HCT116 (cell line): Measurements from ENCODE around the gene COPB1. TPM values are rescaled to one million over a fixed set of nuclear protein-coding genes. Genes with fewer than 3 reads are reported as not detected.

Experiments
- ATAC-seq: fragments of 200-7000 bp; cut with Tn5 transposase; 2 replicates; pipeline ENCODE4 v1.9.1; 2020; ENCODE audit warnings: mild to moderate bottlenecking, moderate library complexity
- BruUV-seq: library from RNA; stranded (reverse); fragments of 400-500 nt; replicated peaks from 2 replicates; lab custom pipeline; 2021; lab: Mats Ljungman, UMichigan
- CTCF ChIA-PET: fragments of 300-600 bp; sonication (Branson Sonifier 250); formaldehyde crosslinking; loops from one replicate; lab custom pipeline; 2021; ENCODE audit warnings: antibody characterized with exemption; lab: Charles Lee
- POLR2A ChIA-PET: fragments of 300-600, 350-600 bp; sonication (Branson Sonifier 250); formaldehyde crosslinking; loops from one replicate; lab custom pipeline; 2021; ENCODE audit warnings: antibody characterized with exemption; lab: Charles Lee
- RAD21 ChIA-PET, 2 experiments: fragments of 300-600 bp; sonication (Branson Sonifier 250); formaldehyde crosslinking; loops; one replicate each; lab custom pipeline; 2023; ENCODE audit warnings: low total read pairs in 2 of 2; ENCODE audit not compliant: uncharacterized antibody in 2 of 2, unreplicated experiment in 2 of 2, low non-redundant PET in 1 of 2; lab: Charles Lee
- DNase-seq: peaks from one replicate; pipeline ENCODE4 v3.0.0-alpha.2; 2010; ENCODE audit warnings: low read depth, low spot score
- H2AFZ ChIP-seq: fragments of 200-600 bp; shearing (Covaris generic), sonication (generic); 2 replicates; pipeline ENCODE4 v1.6.1; 2017; ENCODE audit warnings: low read depth, mixed run types, mixed read lengths, antibody characterized with exemption, low read length; ENCODE audit not compliant: poor library complexity, severe bottlenecking
- H3K27ac ChIP-seq: 2 replicates; pipeline ENCODE4 v1.5.1; 2012; ENCODE audit warnings: low read depth, low read length
- H3K27me3 ChIP-seq: fragments of 200-600 bp; sonication (generic); 2 replicates; pipeline ENCODE4 v1.6.1; 2016; ENCODE audit warnings: mixed run types, low read length, mixed read lengths; ENCODE audit not compliant: insufficient read depth
- H3K36me3 ChIP-seq, 2 experiments: fragments of 200-500 bp in 1 of 2; fragments of 200-600 bp in 1 of 2; sonication (Bioruptor generic) in 1 of 2; sonication (generic) in 1 of 2; 2 replicates each; pipeline versions ENCODE4 v1.5.1 to v1.6.1; 2014 to 2016; ENCODE audit warnings: low read length in 2 of 2, inconsistent platforms in 1 of 2, mixed read lengths in 1 of 2, mixed run types in 1 of 2; ENCODE audit not compliant: insufficient read depth in 2 of 2, control insufficient read depth in 1 of 2
- H3K4me1 ChIP-seq, 2 experiments: fragments of 200-600 bp in 1 of 2; sonication (generic) in 1 of 2; 2 replicates each; pipeline versions ENCODE4 v1.5.1 to v1.6.1; 2012 to 2017; ENCODE audit warnings: low read length in 2 of 2, inconsistent platforms in 1 of 2, mild to moderate bottlenecking in 1 of 2, mixed read lengths in 1 of 2, mixed run types in 1 of 2, moderate library complexity in 1 of 2; ENCODE audit not compliant: insufficient read depth in 2 of 2, control insufficient read depth in 1 of 2
- H3K4me2 ChIP-seq: fragments of 200-600 bp; sonication (generic); 2 replicates; pipeline ENCODE4 v1.6.1; 2017; ENCODE audit warnings: mixed run types, low read length, mixed read lengths
- H3K4me3 ChIP-seq, 2 experiments: fragments of 200-600 bp in 1 of 2; sonication (generic) in 1 of 2; replicated peaks in 1 of 2; 2 replicates each; pipeline ENCODE4 v1.5.1; 2011 to 2016; ENCODE audit warnings: low read length in 2 of 2, control low read depth in 1 of 2, low read depth in 1 of 2, mild to moderate bottlenecking in 1 of 2, mixed read lengths in 1 of 2, mixed run types in 1 of 2
- H3K79me2 ChIP-seq: fragments of 200-600 bp; sonication (generic); 2 replicates; pipeline ENCODE4 v1.6.1; 2017; ENCODE audit warnings: mild to moderate bottlenecking, mixed run types, low read length, moderate library complexity, mixed read lengths; ENCODE audit not compliant: insufficient read depth
- H3K9ac ChIP-seq: fragments of 200-600 bp; sonication (generic); 2 replicates; pipeline ENCODE4 v1.6.1; 2016; ENCODE audit warnings: low read length, mixed read lengths
- H3K9me2 ChIP-seq: fragments of 200-600 bp; sonication (generic), shearing (Covaris generic); 2 replicates; pipeline ENCODE4 v1.6.1; 2017; ENCODE audit warnings: mixed run types, mild to moderate bottlenecking, moderate library complexity; ENCODE audit not compliant: insufficient read depth
- H3K9me3 ChIP-seq, 2 experiments: fragments of 200-500 bp in 1 of 2; fragments of 200-600 bp in 1 of 2; sonication (Bioruptor generic) in 1 of 2; sonication (generic) in 1 of 2; 2 replicates each; pipeline ENCODE4 v1.6.1; 2014 to 2017; ENCODE audit warnings: low read length in 2 of 2, mixed read lengths in 2 of 2, inconsistent platforms in 1 of 2, low read depth in 1 of 2, mild to moderate bottlenecking in 1 of 2, mixed run types in 1 of 2, moderate library complexity in 1 of 2; ENCODE audit not compliant: control insufficient read depth in 1 of 2, insufficient read depth in 1 of 2
- H4K20me1 ChIP-seq: fragments of 200-600 bp; sonication (generic), shearing (Covaris generic); 2 replicates; pipeline ENCODE4 v1.6.1; 2017; ENCODE audit warnings: mixed run types, mild to moderate bottlenecking, moderate library complexity; ENCODE audit not compliant: insufficient read depth
- ATF3 ChIP-seq: IDR thresholded peaks from 2 replicates; pipeline ENCODE4 v1.6.1; 2012
- CBX3 ChIP-seq: IDR thresholded peaks from 2 replicates; pipeline ENCODE4 v1.6.1; 2012; ENCODE audit warnings: low read depth
- CEBPB ChIP-seq: IDR thresholded peaks from 2 replicates; pipeline ENCODE4 v1.6.1; 2012; ENCODE audit warnings: low read depth
- CTCF ChIP-seq, 3 experiments: fragments of 200-600 bp in 1 of 3; sonication (generic) in 1 of 3; IDR thresholded peaks in 2 of 3; conservative IDR thresholded peaks in 1 of 3; 2 replicates each; pipeline ENCODE4 v1.5.1; 2012 to 2017; ENCODE audit warnings: low read depth in 2 of 3, low read length in 2 of 3, antibody characterized with exemption in 1 of 3, borderline replicate concordance in 1 of 3, control low read depth in 1 of 3, mild to moderate bottlenecking in 1 of 3, mixed read lengths in 1 of 3, mixed run types in 1 of 3, moderate library complexity in 1 of 3; ENCODE audit not compliant: insufficient read depth in 1 of 3
- EGR1 ChIP-seq: IDR thresholded peaks from 2 replicates; pipeline ENCODE4 v1.6.1; 2012; ENCODE audit warnings: low read depth
- ELF1 ChIP-seq: IDR thresholded peaks from 2 replicates; pipeline ENCODE4 v1.6.1; 2012; ENCODE audit warnings: low read depth, borderline replicate concordance
- EZH2 ChIP-seq: fragments of 200-600 bp; sonication (generic); IDR thresholded peaks from 2 replicates; pipeline ENCODE4 v1.6.1; 2017; ENCODE audit warnings: antibody characterized with exemption, mixed run types
- EZH2phosphoT487 ChIP-seq: fragments of 200-600 bp; IDR thresholded peaks from 2 replicates; pipeline ENCODE4 v1.6.1; 2018; ENCODE audit warnings: antibody characterized with exemption, borderline replicate concordance
- FOSL1 ChIP-seq: IDR thresholded peaks from 2 replicates; pipeline ENCODE4 v1.6.1; 2012; ENCODE audit warnings: low read depth
- JUND ChIP-seq: IDR thresholded peaks from 2 replicates; pipeline ENCODE4 v1.6.1; 2012
- MAX ChIP-seq: IDR thresholded peaks from 2 replicates; pipeline ENCODE4 v1.6.1; 2012
- POLR2A ChIP-seq: IDR thresholded peaks from 2 replicates; pipeline ENCODE4 v1.7.0; 2011; ENCODE audit warnings: borderline replicate concordance; ENCODE audit not compliant: insufficient read depth, insufficient read length; ENCODE audit errors: extremely low read depth
- POLR2AphosphoS5 ChIP-seq: IDR thresholded peaks from 2 replicates; pipeline ENCODE4 v1.6.1; 2011; ENCODE audit warnings: mild to moderate bottlenecking, low read depth, low read length, moderate library complexity
- RAD21 ChIP-seq: IDR thresholded peaks from 2 replicates; pipeline ENCODE4 v1.6.1; 2012; ENCODE audit warnings: low read depth, mild to moderate bottlenecking
- SIN3A ChIP-seq: IDR thresholded peaks from 2 replicates; pipeline ENCODE4 v1.6.1; 2012; ENCODE audit warnings: low read depth
- SP1 ChIP-seq: IDR thresholded peaks from 2 replicates; pipeline ENCODE4 v1.6.1; 2012; ENCODE audit warnings: low read depth
- SRF ChIP-seq: IDR thresholded peaks from 2 replicates; pipeline ENCODE4 v1.6.1; 2012; ENCODE audit warnings: low read depth
- TCF7L2 ChIP-seq: IDR thresholded peaks from 2 replicates; pipeline ENCODE4 v1.7.0; 2011; ENCODE audit warnings: borderline replicate concordance, inconsistent platforms; ENCODE audit not compliant: insufficient read depth, insufficient read length; ENCODE audit errors: extremely low read depth
- ZBTB33 ChIP-seq: IDR thresholded peaks from 2 replicates; pipeline ENCODE4 v1.6.1; 2011; ENCODE audit warnings: mild to moderate bottlenecking, low read length, moderate library complexity; ENCODE audit not compliant: insufficient replicate concordance; ENCODE audit errors: extremely low read depth
- ZFX ChIP-seq: fragments of 450-650 bp; IDR thresholded peaks from 2 replicates; pipeline ENCODE4 v1.6.1; 2017
- intact Hi-C: fragments of 100-400 bp; cut with micrococcal nuclease; formaldehyde crosslinking; loops from 2 replicates; pipeline ENCODE4 v1.10.0; 2022
- total RNA-seq: library from RNA; stranded (reverse); gene quantifications from one replicate; pipeline ENCODE4 v1.2.1, GENCODE V29; 2021; ENCODE audit not compliant: unreplicated experiment

Gene COPB1
- total RNA-seq, 1 experiment from 2014 or later, result 95.5 TPM

- ChIA-PET RAD21 (no interaction called here), CTCF (interaction anchor here (1.5 kb wide), 1 partner anchor 16 kb away, joined by 3 read pairs; no protein-coding TSS in a partner anchor)
- no TSS peak for BruUV-seq
These were observed 28.5 kb downstream of the COPB1 start for GRCh38 chr11:14471127-14471526.

More at GRCh38 chr11:14471127-14471526, 28.5 kb downstream of the COPB1 start:
- TF ChIP-seq CEBPB (no peak), SIN3A (no peak), CTCF (IDR thresholded peaks at IDR 0.05 in 2 of 3, conservative IDR thresholded peaks at IDR 0.05 in 1 of 3; ENCODE audit: borderline replicate concordance in 1 of 3, insufficient read depth in 1 of 3, low read depth in 2 of 3, low read length in 2 of 3) (no peak), POLR2A (no peak), ELF1 (no peak), ZBTB33 (no peak), MAX (no peak), JUND (no peak), SP1 (no peak), TCF7L2 (no peak), CBX3 (no peak), RAD21 (no peak), ZFX (no peak), SRF (no peak), EZH2phosphoT487 (no peak), ATF3 (no peak), POLR2AphosphoS5 (no peak), EZH2 (no peak), FOSL1 (no peak), EGR1 (no peak)
- peaks cover 58 to 59% of the 10 kb centered on the region in 2 experiments for H3K36me3 ChIP-seq
- H3K27ac ChIP-seq, result no peak overlapping the region
- no peak overlapping the region for H2AFZ ChIP-seq
- intact Hi-C loops, result no loop called here
- no peaks in the 10 kb centered on the region for H3K9me2 ChIP-seq
- H3K4me2 ChIP-seq, result no peak overlapping the region
- H3K9me3 ChIP-seq, result no peaks in the 10 kb centered on the region
- no peak overlapping the region for H3K4me3 ChIP-seq
- POLR2A ChIA-PET, result no interaction called here
- DNase-seq (no peak), ATAC-seq (no peak)
- 0 out of 2 replicates have a peak, but pooled peaks cover 7% of the 10 kb centered on the region for H3K79me2 ChIP-seq
- H3K9ac ChIP-seq, result no peak overlapping the region
- peaks cover under 1% of the 10 kb centered on the region; the same call in 1 of the 2 replicates for H4K20me1 ChIP-seq
- no peaks in the 10 kb centered on the region for H3K4me1 ChIP-seq
- H3K27me3 ChIP-seq, result no peaks in the 10 kb centered on the region
